GM10248 (cell line): Measurements from ENCODE around the gene MYO9A.
"Not testable (repeated sequence)": the region's sequence is repeated elsewhere in the genome, so short reads cannot be mapped to it uniquely, and the experiment has no call there.

Experiments
- CTCF ChIA-PET: fragments of 300-600 bp; sonication (Branson Sonifier 250); formaldehyde crosslinking; extraction: SDS; loops from one replicate; lab custom pipeline; 2021; ENCODE audit warnings: antibody characterized with exemption; lab: Yijun Ruan, JAX
- POLR2A ChIA-PET: fragments of 350-650 bp; sonication (Branson Sonifier 250); formaldehyde crosslinking; extraction: SDS; loops from one replicate; lab custom pipeline; 2020; ENCODE audit warnings: antibody characterized with exemption; lab: Yijun Ruan, JAX
- DNase-seq: peaks from one replicate; pipeline ENCODE4 v3.0.0; 2012; ENCODE audit errors: extremely low spot score
- TF ChIP-seq, protein P1 (sequence below): IDR thresholded peaks from 2 replicates; pipeline ENCODE4 v1.5.1; 2012; ENCODE audit warnings: mild to moderate bottlenecking, low read depth; ENCODE audit errors: extremely low read depth, missing control alignments, control extremely low read depth

The MYO9A gene

GRCh38 chr15:72105111-72105510, 12.8 kb downstream of the MYO9A start:
- DNase-seq: no peak
- TF ChIP-seq, protein P1, sequence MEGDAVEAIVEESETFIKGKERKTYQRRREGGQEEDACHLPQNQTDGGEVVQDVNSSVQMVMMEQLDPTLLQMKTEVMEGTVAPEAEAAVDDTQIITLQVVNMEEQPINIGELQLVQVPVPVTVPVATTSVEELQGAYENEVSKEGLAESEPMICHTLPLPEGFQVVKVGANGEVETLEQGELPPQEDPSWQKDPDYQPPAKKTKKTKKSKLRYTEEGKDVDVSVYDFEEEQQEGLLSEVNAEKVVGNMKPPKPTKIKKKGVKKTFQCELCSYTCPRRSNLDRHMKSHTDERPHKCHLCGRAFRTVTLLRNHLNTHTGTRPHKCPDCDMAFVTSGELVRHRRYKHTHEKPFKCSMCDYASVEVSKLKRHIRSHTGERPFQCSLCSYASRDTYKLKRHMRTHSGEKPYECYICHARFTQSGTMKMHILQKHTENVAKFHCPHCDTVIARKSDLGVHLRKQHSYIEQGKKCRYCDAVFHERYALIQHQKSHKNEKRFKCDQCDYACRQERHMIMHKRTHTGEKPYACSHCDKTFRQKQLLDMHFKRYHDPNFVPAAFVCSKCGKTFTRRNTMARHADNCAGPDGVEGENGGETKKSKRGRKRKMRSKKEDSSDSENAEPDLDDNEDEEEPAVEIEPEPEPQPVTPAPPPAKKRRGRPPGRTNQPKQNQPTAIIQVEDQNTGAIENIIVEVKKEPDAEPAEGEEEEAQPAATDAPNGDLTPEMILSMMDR: no peak
- ChIA-PET CTCF (interaction anchor here (0.7 to 1.3 kb wide), 4 partner anchors 10 to 51 kb away, joined by 3 to 4 read pairs (median 3); no protein-coding TSS in a partner anchor), POLR2A (no interaction called here)

DNA sequence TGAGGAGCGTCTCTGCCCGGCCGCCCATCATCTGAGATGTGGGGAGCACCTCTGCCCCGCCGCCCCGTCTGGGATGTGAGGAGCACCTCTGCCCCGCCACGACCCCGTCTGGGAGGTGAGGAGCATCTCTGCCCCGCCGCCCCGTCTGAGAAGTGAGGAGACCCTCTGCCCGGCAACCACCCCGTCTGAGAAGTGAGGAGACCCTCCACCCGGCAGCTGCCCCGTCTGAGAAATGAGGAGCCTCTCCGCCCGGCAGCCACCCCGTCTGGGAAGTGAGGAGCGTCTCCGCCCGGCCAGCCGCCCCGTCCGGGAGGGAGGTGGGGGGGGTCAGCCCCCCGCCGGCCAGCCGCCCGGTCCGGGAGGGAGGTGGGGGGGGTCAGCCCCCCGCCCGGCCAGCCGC, 17.4 kb downstream of the MYO9A start:
- POLR2A ChIA-PET, DNase-seq, CTCF ChIA-PET: not testable (repeated sequence)

- no peak for DNase-seq
- ChIA-PET POLR2A (interaction anchor here (0.7 kb wide), 2 partner anchors 12 to 76 kb away, joined by 5 to 8 read pairs; no protein-coding TSS in a partner anchor), CTCF (no interaction called here)
- TF ChIP-seq, protein P1: no peak
Measured at GRCh38 chr15:72099155-72099554, 18.8 kb downstream of the MYO9A start.

- TF ChIP-seq, protein P1: no peak
- no peak for DNase-seq
- POLR2A ChIA-PET: no interaction called here
- CTCF ChIA-PET: no interaction called here
Measured at GRCh38 chr15:72098040-72098439, 19.9 kb downstream of the MYO9A start.

DNA sequence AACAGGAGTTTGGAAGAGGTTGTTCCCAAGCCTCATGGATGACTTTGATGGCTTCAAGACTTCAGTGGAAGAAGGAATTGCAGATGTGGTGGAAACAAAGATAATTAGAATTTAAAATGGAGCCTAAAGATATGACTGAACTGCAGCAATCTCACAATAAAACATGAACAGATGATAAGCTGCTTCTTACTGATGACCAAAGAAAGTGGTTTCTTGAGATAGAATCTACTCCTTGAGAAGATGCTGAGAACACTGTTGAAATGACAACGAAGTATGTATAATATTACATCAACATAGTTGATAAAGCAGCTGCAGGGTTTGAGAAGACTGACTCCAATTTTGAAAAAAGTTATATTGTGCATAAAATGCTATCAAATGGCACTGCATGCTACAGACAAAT, 21.2 kb downstream of the MYO9A start:
- no peak for DNase-seq
- ChIA-PET CTCF (no interaction called here), POLR2A (no interaction called here)
- TF ChIP-seq, protein P1: no peak

- TF ChIP-seq, protein P1: no peak
- POLR2A ChIA-PET: no interaction called here
- CTCF ChIA-PET: interaction anchor here (1.4 to 1.8 kb wide), 3 partner anchors 12 to 27 kb away, joined by 3 to 4 read pairs (median 4); no protein-coding TSS in a partner anchor
- no peak for DNase-seq
Measured at GRCh38 chr15:72092691-72093090, 25.3 kb downstream of the MYO9A start.

GRCh38 chr15:72092006-72092405, 25.9 kb downstream of the MYO9A start:
- POLR2A ChIA-PET: no interaction called here
- no peak for DNase-seq
- CTCF ChIA-PET: interaction anchor here (1.0 to 1.8 kb wide), 4 partner anchors 12 to 28 kb away, joined by 3 to 4 read pairs (median 4); no protein-coding TSS in a partner anchor
- TF ChIP-seq, protein P1: no peak
